ENCODE measurements around the gene ZNF200.

Gene ZNF200

DNA sequence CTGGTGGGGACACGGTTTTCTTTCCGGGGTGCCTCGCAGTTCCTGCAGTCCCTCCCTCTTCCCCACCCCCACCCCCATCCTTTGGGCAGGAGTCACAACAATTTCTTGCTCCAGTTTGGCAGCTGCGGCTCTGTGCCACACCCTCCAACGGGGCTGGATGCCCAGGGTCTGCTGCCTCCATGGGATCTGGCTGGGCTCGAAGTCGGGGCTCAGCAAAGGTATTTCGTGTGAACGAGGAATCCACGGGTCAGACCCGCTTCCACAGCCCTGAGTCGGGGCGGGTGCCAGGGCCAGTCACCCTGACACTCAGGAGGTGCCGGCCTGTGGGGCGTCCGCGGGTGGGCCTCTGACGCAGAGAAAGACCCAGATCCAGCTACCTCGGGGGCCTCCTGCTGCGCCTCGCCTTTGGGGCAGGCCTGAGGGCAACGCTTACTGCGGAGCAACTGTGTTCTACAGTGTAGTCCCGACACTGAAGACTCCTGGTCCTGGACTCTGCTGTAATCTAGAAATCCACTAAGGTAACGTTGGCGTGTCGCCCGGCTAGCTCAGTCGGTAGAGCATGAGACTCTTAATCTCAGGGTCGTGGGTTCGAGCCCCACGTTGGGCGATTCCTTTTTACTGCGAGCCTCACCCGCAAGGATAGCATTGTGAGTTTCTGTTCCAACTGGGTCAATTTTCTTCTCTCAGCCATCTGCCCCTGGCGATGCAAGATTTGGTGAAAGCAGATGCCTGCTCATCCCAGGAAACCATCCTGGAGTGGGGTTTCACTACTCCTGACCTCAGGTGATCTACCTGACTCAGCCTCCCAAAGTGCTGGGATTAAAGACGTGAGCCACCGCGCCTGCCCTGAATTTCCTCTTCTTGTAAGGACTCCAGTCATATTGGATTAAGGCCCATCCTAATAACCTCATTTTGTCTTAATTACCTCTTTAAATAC lies 59.5 kb downstream of the ZNF200 start:
- DNase-seq (ENCODE audit: low spot score): peak; percentile 52
- in situ Hi-C loops (cut with MboI; ENCODE audit: low sequenced_read_pairs, unreplicated experiment): no loop called here
- TF ChIP-seq, protein P1, sequence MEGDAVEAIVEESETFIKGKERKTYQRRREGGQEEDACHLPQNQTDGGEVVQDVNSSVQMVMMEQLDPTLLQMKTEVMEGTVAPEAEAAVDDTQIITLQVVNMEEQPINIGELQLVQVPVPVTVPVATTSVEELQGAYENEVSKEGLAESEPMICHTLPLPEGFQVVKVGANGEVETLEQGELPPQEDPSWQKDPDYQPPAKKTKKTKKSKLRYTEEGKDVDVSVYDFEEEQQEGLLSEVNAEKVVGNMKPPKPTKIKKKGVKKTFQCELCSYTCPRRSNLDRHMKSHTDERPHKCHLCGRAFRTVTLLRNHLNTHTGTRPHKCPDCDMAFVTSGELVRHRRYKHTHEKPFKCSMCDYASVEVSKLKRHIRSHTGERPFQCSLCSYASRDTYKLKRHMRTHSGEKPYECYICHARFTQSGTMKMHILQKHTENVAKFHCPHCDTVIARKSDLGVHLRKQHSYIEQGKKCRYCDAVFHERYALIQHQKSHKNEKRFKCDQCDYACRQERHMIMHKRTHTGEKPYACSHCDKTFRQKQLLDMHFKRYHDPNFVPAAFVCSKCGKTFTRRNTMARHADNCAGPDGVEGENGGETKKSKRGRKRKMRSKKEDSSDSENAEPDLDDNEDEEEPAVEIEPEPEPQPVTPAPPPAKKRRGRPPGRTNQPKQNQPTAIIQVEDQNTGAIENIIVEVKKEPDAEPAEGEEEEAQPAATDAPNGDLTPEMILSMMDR (IDR thresholded peaks at IDR 0.05; ENCODE audit: borderline replicate concordance, control extremely low read depth, extremely low read depth, insufficient read depth, missing control alignments): no peak

DNA sequence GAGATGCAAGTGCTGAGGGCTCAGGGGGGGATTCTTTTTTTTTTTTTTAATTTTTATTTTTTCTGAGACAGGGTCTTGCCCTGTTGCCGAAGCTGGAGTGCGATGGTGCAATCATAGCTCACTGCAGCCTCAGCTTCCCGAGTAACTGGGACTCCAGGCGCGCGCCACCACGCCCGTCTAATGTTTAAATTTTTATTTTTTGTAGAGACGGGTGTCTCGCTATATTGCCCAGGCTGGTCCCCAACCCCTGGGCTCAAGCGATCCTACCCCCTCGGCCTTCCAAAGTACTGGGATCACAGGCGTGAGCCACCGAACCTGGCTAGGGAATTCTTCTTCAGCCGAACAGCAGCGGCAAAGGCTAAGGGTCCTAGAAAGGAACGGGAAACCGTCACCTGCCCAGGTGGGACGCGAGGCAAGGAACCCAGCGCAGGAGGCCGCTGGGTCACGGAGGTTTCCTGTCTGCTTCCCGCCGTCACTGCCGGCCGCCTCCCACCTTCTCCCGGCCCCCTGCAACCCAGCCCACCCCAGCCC lies 60.3 kb downstream of the ZNF200 start:
- TF ChIP-seq, protein P1 (IDR thresholded peaks at IDR 0.05; ENCODE audit: borderline replicate concordance, control extremely low read depth, extremely low read depth, insufficient read depth, missing control alignments): no peak
- in situ Hi-C loops (cut with MboI; ENCODE audit: low sequenced_read_pairs, unreplicated experiment): no loop called here
- no peak for DNase-seq (ENCODE audit: low spot score)

DNA sequence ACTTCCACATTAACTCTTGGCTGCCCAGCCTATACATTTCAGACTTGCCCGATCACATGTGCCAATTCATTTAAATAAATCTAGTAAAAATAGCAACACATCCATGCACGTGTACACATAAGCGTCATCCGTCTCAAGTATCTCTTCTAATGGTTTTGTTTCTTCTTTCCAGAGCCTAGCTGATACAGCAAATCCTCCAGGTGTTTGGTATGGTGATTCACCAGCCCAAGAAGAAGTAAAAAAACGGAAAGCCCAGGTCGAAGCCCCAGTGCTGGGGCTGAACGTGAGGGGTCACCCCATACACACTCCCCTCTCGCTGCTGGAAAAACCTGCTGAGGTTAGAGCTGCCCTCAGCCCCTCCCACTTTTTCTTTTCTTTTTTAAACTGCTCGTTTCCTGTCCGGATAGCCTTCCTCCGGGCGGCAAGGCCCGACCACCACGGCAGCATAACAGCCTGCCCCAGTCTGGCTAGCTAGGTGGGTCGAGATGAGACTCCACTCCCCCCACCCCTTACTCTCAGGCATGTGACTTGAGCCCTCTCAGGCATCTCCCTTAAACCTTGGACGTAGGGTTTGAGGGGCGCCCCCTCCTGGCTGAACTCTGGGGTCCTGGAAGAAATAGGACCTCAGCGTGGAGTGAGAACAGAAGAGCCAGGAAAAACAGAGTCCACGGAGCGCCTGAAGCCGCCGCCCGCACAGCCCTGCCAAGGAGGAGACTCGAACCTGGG lies 60.9 kb downstream of the ZNF200 start:
- in situ Hi-C loops (cut with MboI; ENCODE audit: low sequenced_read_pairs, unreplicated experiment): no loop called here
- TF ChIP-seq, protein P1 (IDR thresholded peaks at IDR 0.05; ENCODE audit: borderline replicate concordance, control extremely low read depth, extremely low read depth, insufficient read depth, missing control alignments): peak; percentile 48
- peak; percentile 68 for DNase-seq (ENCODE audit: low spot score)
